GM12891 (cell line): Measurements from ENCODE around the gene ST6GAL1.

Source experiments
- PAX5 ChIP-seq: IDR thresholded peaks from 2 replicates; pipeline ENCODE4 v1.6.1; 2011; ENCODE audit warnings: low read length, moderate library complexity, mild to moderate bottlenecking; ENCODE audit not compliant: insufficient read depth, severe bottlenecking
- POLR2A ChIP-seq: IDR thresholded peaks from 2 replicates; pipeline ENCODE4 v1.6.1; 2011; ENCODE audit warnings: low read depth, low read length, control low read depth
- POLR2AphosphoS5 ChIP-seq: IDR thresholded peaks from 2 replicates; pipeline ENCODE4 v1.6.1; 2011; ENCODE audit warnings: low read depth, low read length, control low read depth
- SPI1 ChIP-seq: IDR thresholded peaks from 2 replicates; pipeline ENCODE4 v1.6.1; 2011; ENCODE audit warnings: low read depth, low read length, control low read depth
- TAF1 ChIP-seq: IDR thresholded peaks from 2 replicates; pipeline ENCODE4 v1.6.1; 2011; ENCODE audit warnings: low read depth, low read length, control low read depth

DNA sequence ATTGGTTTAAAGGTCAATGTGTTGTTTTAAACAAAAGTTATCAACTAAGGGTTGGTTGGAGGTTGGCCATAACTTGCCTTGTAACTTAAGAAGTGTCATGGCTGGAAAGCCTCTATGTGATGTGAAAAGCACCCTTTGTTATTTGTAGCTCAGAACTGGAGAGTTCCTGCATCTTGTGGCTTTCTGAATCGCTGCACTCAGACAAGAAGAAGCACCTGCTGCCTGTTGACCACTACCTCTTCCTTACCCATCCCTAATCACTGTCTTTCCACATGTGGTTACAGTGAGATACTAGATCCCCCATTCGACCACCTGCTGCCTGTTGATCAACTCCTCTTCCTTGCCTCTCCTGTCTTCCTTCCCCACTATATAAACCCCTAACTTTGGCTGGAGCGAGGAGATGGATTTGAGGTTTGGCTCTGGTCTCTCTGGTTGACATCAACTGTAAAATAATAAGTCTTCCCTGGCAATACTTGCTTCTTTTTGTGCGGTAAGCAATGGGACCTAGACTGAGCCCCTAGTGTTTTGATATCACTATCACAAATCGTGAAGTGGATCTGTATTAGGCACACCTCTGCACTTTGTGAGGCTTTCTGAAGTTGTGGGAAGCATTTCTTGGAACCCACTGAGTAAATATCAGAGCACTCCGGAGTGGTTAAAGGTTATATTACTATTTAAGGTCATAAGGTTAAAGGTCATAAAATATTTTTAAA lies 195.1 kb downstream of the ST6GAL1 start:
- no peak for TF ChIP-seq POLR2A
- no peak for TF ChIP-seq POLR2AphosphoS5
- TF ChIP-seq TAF1 = no peak
- TF ChIP-seq PAX5 = peak; percentile 35
- TF ChIP-seq SPI1 = peak; percentile 61
